GM18907 (cell line): ENCODE data around the gene KXD1.

Experiments
- ATAC-seq: cut with Tn5 transposase; IDR thresholded peaks from one replicate; pipeline ENCODE4 v1.9.1; 2021; ENCODE audit warnings: mild to moderate bottlenecking, moderate library complexity; ENCODE audit not compliant: unreplicated experiment

The KXD1 gene

GRCh38 chr19:18612051-18612771 is 54.5 kb downstream of the KXD1 start:
- no peak for ATAC-seq

GRCh38 chr19:18612772-18613588 is 55.3 kb downstream of the KXD1 start, which contains the start of gene TMEM59L:
Gene TMEM59L, plus strand, starts transcription at chr19:18612870. Its CDS starts 89 bp downstream, at chr19:18612959.
- no peak for ATAC-seq

- no peak for ATAC-seq
Observed at GRCh38 chr19:18613589-18614234, 56.0 kb downstream of the KXD1 start.

- ATAC-seq, result no peak
Observed at GRCh38 chr19:18616023-18616422, 58.4 kb downstream of the KXD1 start.

GRCh38 chr19:18617562-18617961 is 59.9 kb downstream of the KXD1 start:
- no peak for ATAC-seq

GRCh38 chr19:18618236-18618635 is 60.6 kb downstream of the KXD1 start:
- ATAC-seq, result no peak
